OCI-LY1 (cell line): Measurements from ENCODE around the gene CCDC57.

Source experiments
- CTCF ChIP-seq: fragments of 200-600 bp; sonication (generic), shearing (Covaris generic); IDR thresholded peaks from 2 replicates; pipeline ENCODE4 v1.5.1; 2017; ENCODE audit warnings: mild to moderate bottlenecking, antibody characterized with exemption, low read length, moderate library complexity, mixed read lengths
- EZH2 ChIP-seq: fragments of 200-600 bp; sonication (generic), shearing (Covaris generic); IDR thresholded peaks from 2 replicates; pipeline ENCODE4 v1.8.0; 2017; ENCODE audit warnings: borderline replicate concordance, mixed run types, mild to moderate bottlenecking, antibody characterized with exemption, low read length, moderate library complexity, mixed read lengths

- TF ChIP-seq CTCF (no peak), EZH2 (no peak)
Measured at GRCh38 chr17:82200135-82200534, 12.5 kb downstream of the CCDC57 start.
